Kidney epithelial cell (primary cell): Measurements from ENCODE around the gene LPAR3. TPM values are rescaled to one million over a fixed set of nuclear protein-coding genes. Genes with fewer than 3 reads are reported as not detected.

Source experiments
- DNase-seq: peaks from one replicate; pipeline ENCODE4 v3.0.0-alpha.2; 2010; ENCODE audit warnings: low read depth
- H3K27me3 ChIP-seq: 2 replicates; pipeline ENCODE4 v1.6.0; 2011; ENCODE audit warnings: low read length; ENCODE audit not compliant: control insufficient read depth, insufficient read depth
- H3K36me3 ChIP-seq: 2 replicates; pipeline ENCODE4 v1.5.1; 2011; ENCODE audit warnings: low read length; ENCODE audit not compliant: control insufficient read depth, insufficient read depth
- H3K4me3 ChIP-seq: 2 replicates; pipeline ENCODE4 v1.5.1; 2011; ENCODE audit warnings: low read depth, mild to moderate bottlenecking, control low read depth, low read length
- total RNA-seq: library from RNA; depleted of rRNA; stranded (reverse); fragments of >200 nt; gene quantifications from 2 replicates; pipeline ENCODE4 v1.2.3, GENCODE V29; 2015
- TF ChIP-seq, protein P1 (sequence below): IDR thresholded peaks from 2 replicates; pipeline ENCODE4 v1.5.1; 2011; ENCODE audit warnings: mild to moderate bottlenecking, moderate library complexity, low read length, control low read depth, inconsistent platforms; ENCODE audit not compliant: insufficient read depth, poor library complexity, severe bottlenecking

LPAR3 gene
- total RNA-seq, 1 donor from 2014 or later = 0.58 TPM

GRCh38 chr1:84890566-84890965, 2.4 kb downstream of the LPAR3 start:
- Histone ChIP-seq H3K4me3 (no peak overlapping the region), H3K27me3 (peaks cover 17% of the 10 kb centered on the region), H3K36me3 (no peaks in the 10 kb centered on the region)
- no peak for DNase-seq
- TF ChIP-seq, protein P1, sequence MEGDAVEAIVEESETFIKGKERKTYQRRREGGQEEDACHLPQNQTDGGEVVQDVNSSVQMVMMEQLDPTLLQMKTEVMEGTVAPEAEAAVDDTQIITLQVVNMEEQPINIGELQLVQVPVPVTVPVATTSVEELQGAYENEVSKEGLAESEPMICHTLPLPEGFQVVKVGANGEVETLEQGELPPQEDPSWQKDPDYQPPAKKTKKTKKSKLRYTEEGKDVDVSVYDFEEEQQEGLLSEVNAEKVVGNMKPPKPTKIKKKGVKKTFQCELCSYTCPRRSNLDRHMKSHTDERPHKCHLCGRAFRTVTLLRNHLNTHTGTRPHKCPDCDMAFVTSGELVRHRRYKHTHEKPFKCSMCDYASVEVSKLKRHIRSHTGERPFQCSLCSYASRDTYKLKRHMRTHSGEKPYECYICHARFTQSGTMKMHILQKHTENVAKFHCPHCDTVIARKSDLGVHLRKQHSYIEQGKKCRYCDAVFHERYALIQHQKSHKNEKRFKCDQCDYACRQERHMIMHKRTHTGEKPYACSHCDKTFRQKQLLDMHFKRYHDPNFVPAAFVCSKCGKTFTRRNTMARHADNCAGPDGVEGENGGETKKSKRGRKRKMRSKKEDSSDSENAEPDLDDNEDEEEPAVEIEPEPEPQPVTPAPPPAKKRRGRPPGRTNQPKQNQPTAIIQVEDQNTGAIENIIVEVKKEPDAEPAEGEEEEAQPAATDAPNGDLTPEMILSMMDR = no peak

DNA sequence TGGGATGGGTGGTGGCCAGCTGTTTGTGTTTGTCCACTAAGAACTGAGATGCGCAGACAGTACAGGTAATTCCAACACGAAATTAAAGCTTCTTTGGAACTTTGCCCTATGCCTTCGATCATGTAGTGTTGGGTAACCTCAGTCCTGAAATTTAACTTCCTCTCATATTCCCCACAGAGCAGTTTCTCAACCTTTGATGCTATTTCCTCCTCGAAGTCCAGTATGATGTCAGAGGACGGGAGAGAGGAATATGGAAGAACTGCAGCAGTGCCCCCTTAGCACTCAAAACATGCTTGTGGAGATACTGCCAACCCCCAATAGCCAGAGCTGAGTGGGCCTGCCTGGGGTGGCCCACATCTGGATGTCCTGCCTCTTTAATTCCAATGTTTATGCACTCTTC, 3.6 kb downstream of the LPAR3 start:
- TF ChIP-seq, protein P1 = no peak
- H3K36me3 ChIP-seq = no peaks in the 10 kb centered on the region
- H3K4me3 ChIP-seq = no peak overlapping the region
- no peak for DNase-seq
- H3K27me3 ChIP-seq = peaks cover 17% of the 10 kb centered on the region

- H3K36me3 ChIP-seq = no peaks in the 10 kb centered on the region
- H3K4me3 ChIP-seq = no peak overlapping the region
- no peak for DNase-seq
- TF ChIP-seq, protein P1 = no peak
- H3K27me3 ChIP-seq = peaks cover 14% of the 10 kb centered on the region
Observed at GRCh38 chr1:84888753-84889152, 4.3 kb downstream of the LPAR3 start.

- TF ChIP-seq, protein P1 = no peak
- no peaks in the 10 kb centered on the region for H3K36me3 ChIP-seq
- no peak for DNase-seq
- no peak overlapping the region for H3K4me3 ChIP-seq
- peaks cover 1% of the 10 kb centered on the region for H3K27me3 ChIP-seq
Observed at GRCh38 chr1:84887261-84887934, 5.6 kb downstream of the LPAR3 start.

GRCh38 chr1:84885469-84885868, 7.5 kb downstream of the LPAR3 start:
- no peak for DNase-seq
- no peaks in the 10 kb centered on the region for H3K27me3 ChIP-seq
- TF ChIP-seq, protein P1 = no peak
- H3K36me3 ChIP-seq = no peaks in the 10 kb centered on the region
- H3K4me3 ChIP-seq = no peak overlapping the region
